ENCODE data around the gene ING4.
A peak's percentile ranks its signal among the peaks of the same experiment; 100 is the strongest.
"Not testable (repeated sequence)": the region's sequence is repeated elsewhere in the genome, so short reads cannot be mapped to it uniquely, and the experiment has no call there.

Gene ING4

GRCh38 chr12:6662906-6663742, at the start of gene ING4:
Gene ING4, minus strand, starts transcription at chr12:6663119. Its CDS starts 18 bp downstream, at chr12:6663101.
- peak; percentile 99 for DNase-seq (ENCODE audit: low read depth)

- no peak for DNase-seq (ENCODE audit: low read depth)
Measured at GRCh38 chr12:6708960-6709394, 46.1 kb upstream of the ING4 start.

- not testable (repeated sequence) for DNase-seq (ENCODE audit: low read depth)
Measured at GRCh38 chr12:6708351-6708750, 45.4 kb upstream of the ING4 start.

GRCh38 chr12:6703631-6704030, 40.7 kb upstream of the ING4 start:
- DNase-seq (ENCODE audit: low read depth) = no peak

GRCh38 chr12:6701078-6701768, 38.3 kb upstream of the ING4 start:
- no peak for DNase-seq (ENCODE audit: low read depth)

GRCh38 chr12:6700646-6701051, 37.7 kb upstream of the ING4 start, which contains the start of gene PIANP:
Gene PIANP, minus strand, starts transcription at chr12:6700815. Its CDS starts 2,754 bp downstream, at chr12:6698061.
- no peak for DNase-seq (ENCODE audit: low read depth)

- DNase-seq (ENCODE audit: low read depth) = no peak
Measured at GRCh38 chr12:6699989-6700645, 37.2 kb upstream of the ING4 start.

GRCh38 chr12:6699259-6699988, 36.5 kb upstream of the ING4 start:
- no peak for DNase-seq (ENCODE audit: low read depth)

- DNase-seq (ENCODE audit: low read depth) = no peak
Measured at GRCh38 chr12:6698352-6699046, 35.6 kb upstream of the ING4 start.

- peak; percentile 57 for DNase-seq (ENCODE audit: low read depth)
Measured at GRCh38 chr12:6697584-6698351, 34.8 kb upstream of the ING4 start.

GRCh38 chr12:6696690-6697583, 34.0 kb upstream of the ING4 start:
- DNase-seq (ENCODE audit: low read depth) = no peak

- no peak for DNase-seq (ENCODE audit: low read depth)
Measured at GRCh38 chr12:6695313-6696045, 32.6 kb upstream of the ING4 start.

GRCh38 chr12:6694701-6695100, 31.8 kb upstream of the ING4 start:
- DNase-seq (ENCODE audit: low read depth) = no peak

GRCh38 chr12:6693832-6694355, 31.0 kb upstream of the ING4 start:
- no peak for DNase-seq (ENCODE audit: low read depth)

- DNase-seq (ENCODE audit: low read depth) = no peak
Measured at GRCh38 chr12:6692888-6693287, 30.0 kb upstream of the ING4 start.

GRCh38 chr12:6691473-6691872, 28.6 kb upstream of the ING4 start:
- DNase-seq (ENCODE audit: low read depth) = peak; percentile 53

GRCh38 chr12:6688999-6689882, 26.3 kb upstream of the ING4 start, which contains the start of gene ZNF384:
Gene ZNF384, minus strand, starts transcription at chr12:6689375. Its CDS starts 9,855 bp downstream, at chr12:6679520.
- DNase-seq (ENCODE audit: low read depth) = peak; percentile 99

All from amniotic epithelial cell (primary cell).